Measurements from ENCODE around the gene NRROS. TPM values are rescaled to one million over a fixed set of nuclear protein-coding genes. Genes with fewer than 3 reads are reported as not detected.

NRROS gene
- total and polyA plus RNA-seq, 7 experiments from 2014 or later, result 1.3 to 53.3 (median 11.2) TPM

DNA sequence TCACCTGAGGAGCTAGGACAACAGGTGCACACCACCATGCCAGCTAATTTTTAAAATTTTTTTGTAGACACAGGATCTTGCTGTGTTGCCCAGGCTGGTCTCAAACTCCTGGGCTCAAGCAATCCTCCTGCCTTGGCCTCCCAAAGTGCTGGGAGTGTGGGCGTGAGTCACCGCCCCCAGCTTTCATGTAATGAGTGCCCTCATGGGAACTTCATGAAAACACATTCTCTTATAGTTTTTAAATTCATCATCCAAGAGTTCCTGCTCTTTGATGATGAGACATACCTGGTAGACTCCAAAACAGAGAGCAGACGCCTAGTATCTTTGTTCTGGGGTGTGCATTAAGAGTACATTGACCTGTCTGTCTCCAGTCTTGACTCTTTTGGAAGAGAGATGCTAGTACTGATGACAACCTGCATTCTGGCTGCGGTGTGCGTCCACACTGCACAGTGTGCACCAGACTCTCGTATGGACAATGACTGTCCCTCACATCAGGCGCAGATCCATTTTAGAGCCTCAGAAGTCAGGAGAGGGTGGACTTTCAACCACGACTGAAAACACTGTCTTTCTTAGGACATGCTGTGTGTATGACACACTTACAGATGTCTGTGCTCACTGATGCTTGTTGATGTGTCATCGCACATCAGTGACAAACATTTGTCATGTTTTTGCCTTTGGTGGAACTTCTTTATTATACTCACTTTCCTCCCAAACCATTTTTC, 2.0 kb downstream of the NRROS start:
- no peaks in the 10 kb centered on the region for H3K27me3 ChIP-seq (ENCODE audit: control insufficient read depth in 2 of 2, insufficient read depth in 2 of 2, low read length in 2 of 2)
- Mint-ChIP-seq H3K27me3 (no peaks in the 10 kb centered on the region), H3K4me1 (peaks cover 53 to 91% (median 77%) of the 10 kb centered on the region in 7 donors), H3K4me3 (peak overlapping the region; percentile 75 to 94 (median 92)), H3K27ac (peak overlapping the region; percentile 74 to 95 (median 90)), H3K36me3 (peaks cover 0 to 29% (median 4%) of the 10 kb centered on the region in 5 donors), H3K9me3 (no peaks in the 10 kb centered on the region)
- H3K4me3 ChIP-seq (ENCODE audit: low read length), result peak overlapping the region; percentile 32
- H3K27ac ChIP-seq (ENCODE audit: low read depth, low read length), result peak overlapping the region; percentile 18
- DNase-seq (peak in 2 of 9 donors; percentile 40 to 63), ATAC-seq (peak; percentile 40)
- H3K4me1 ChIP-seq (ENCODE audit: control insufficient read depth in 2 of 2, insufficient read depth in 2 of 2, low read length in 2 of 2), result peaks cover 28 to 36% of the 10 kb centered on the region in 2 donors
- H3K9me3 ChIP-seq (ENCODE audit: control insufficient read depth in 2 of 3, low read length in 3 of 3), result no peaks in the 10 kb centered on the region
- intact Hi-C loops (cut with micrococcal nuclease), result loop anchor here in 1 of 2 donors (2.0 kb wide), 2 partner anchors 43 to 69 kb away; no protein-coding TSS in a partner anchor
- ChIA-PET CTCF (interaction anchor here (0.7 to 4.1 kb wide), 6 partner anchors 9 to 76 kb away, joined by 3 to 37 read pairs (median 4); no protein-coding TSS in a partner anchor), POLR2A (interaction anchor here (0.6 to 7.5 kb wide), 9 partner anchors 12 to 163 kb away, joined by 3 to 70 read pairs (median 5); no protein-coding TSS in a partner anchor)
- no peaks in the 10 kb centered on the region for H3K36me3 ChIP-seq (ENCODE audit: control insufficient read depth in 2 of 3, insufficient read depth in 3 of 3, low read length in 3 of 3)

- H3K4me1 ChIP-seq (ENCODE audit: control insufficient read depth in 2 of 2, insufficient read depth in 2 of 2, low read length in 2 of 2), result peaks cover 28 to 36% of the 10 kb centered on the region in 2 donors
- H3K36me3 ChIP-seq (ENCODE audit: control insufficient read depth in 2 of 3, insufficient read depth in 3 of 3, low read length in 3 of 3), result no peaks in the 10 kb centered on the region
- no peak for DNase-seq
- peak overlapping the region; percentile 58 to 94 (median 92) for H3K4me3 Mint-ChIP-seq
- H3K27me3 Mint-ChIP-seq, result no peaks in the 10 kb centered on the region
- intact Hi-C loops (cut with micrococcal nuclease), result no loop called here
- peak overlapping the region; percentile 18 for H3K27ac ChIP-seq (ENCODE audit: low read depth, low read length)
- H3K4me3 ChIP-seq (ENCODE audit: low read length), result no peak overlapping the region
- H3K27ac Mint-ChIP-seq, result peak overlapping the region; percentile 46 to 95 (median 86)
- peaks cover 54 to 95% (median 82%) of the 10 kb centered on the region in 7 donors for H3K4me1 Mint-ChIP-seq
- ChIA-PET POLR2A (interaction anchor here (0.7 to 7.5 kb wide), 2 partner anchors 13 to 42 kb away, joined by 4 to 70 read pairs; no protein-coding TSS in a partner anchor), CTCF (interaction anchor here (0.7 to 1.3 kb wide), 3 partner anchors 33 to 75 kb away, joined by 3 to 6 read pairs (median 5); no protein-coding TSS in a partner anchor)
- no peaks in the 10 kb centered on the region for H3K9me3 Mint-ChIP-seq
- ATAC-seq, result no peak
- H3K27me3 ChIP-seq (ENCODE audit: control insufficient read depth in 2 of 2, insufficient read depth in 2 of 2, low read length in 2 of 2), result no peaks in the 10 kb centered on the region
- peaks cover 4 to 29% (median 9%) of the 10 kb centered on the region in 5 donors for H3K36me3 Mint-ChIP-seq
- H3K9me3 ChIP-seq (ENCODE audit: control insufficient read depth in 2 of 3, low read length in 3 of 3), result no peaks in the 10 kb centered on the region
These were observed 2.9 kb downstream of the NRROS start for GRCh38 chr3:196642434-196642833.

GRCh38 chr3:196643201-196643749, 3.8 kb downstream of the NRROS start:
- Mint-ChIP-seq H3K27me3 (no peaks in the 10 kb centered on the region), H3K9me3 (no peaks in the 10 kb centered on the region), H3K27ac (peak overlapping the region; percentile 66 to 94 (median 86)), H3K36me3 (peaks cover 4 to 29% (median 10%) of the 10 kb centered on the region in 5 donors), H3K4me3 (peak overlapping the region in 7 of 10 donors; percentile 21 to 80 (median 51)), H3K4me1 (peaks cover 47 to 87% (median 77%) of the 10 kb centered on the region in 7 donors)
- Histone ChIP-seq H3K36me3 (ENCODE audit: control insufficient read depth in 2 of 3, insufficient read depth in 3 of 3, low read length in 3 of 3) (no peaks in the 10 kb centered on the region), H3K4me3 (ENCODE audit: low read length) (no peak overlapping the region), H3K27me3 (ENCODE audit: control insufficient read depth in 2 of 2, insufficient read depth in 2 of 2, low read length in 2 of 2) (no peaks in the 10 kb centered on the region), H3K4me1 (ENCODE audit: control insufficient read depth in 2 of 2, insufficient read depth in 2 of 2, low read length in 2 of 2) (peaks cover 28 to 36% of the 10 kb centered on the region in 2 donors), H3K27ac (ENCODE audit: low read depth, low read length) (peak overlapping the region; percentile 22), H3K9me3 (ENCODE audit: control insufficient read depth in 2 of 3, low read length in 3 of 3) (no peaks in the 10 kb centered on the region)
- intact Hi-C loops (cut with micrococcal nuclease), result no loop called here
- POLR2A ChIA-PET, result interaction anchor here (7.5 kb wide), 1 partner anchor 14 kb away, joined by 70 read pairs; no protein-coding TSS in a partner anchor
- peak in 2 of 9 donors; percentile 27 for DNase-seq
- CTCF ChIA-PET, result no interaction called here
- peak; percentile 73 for ATAC-seq

DNA sequence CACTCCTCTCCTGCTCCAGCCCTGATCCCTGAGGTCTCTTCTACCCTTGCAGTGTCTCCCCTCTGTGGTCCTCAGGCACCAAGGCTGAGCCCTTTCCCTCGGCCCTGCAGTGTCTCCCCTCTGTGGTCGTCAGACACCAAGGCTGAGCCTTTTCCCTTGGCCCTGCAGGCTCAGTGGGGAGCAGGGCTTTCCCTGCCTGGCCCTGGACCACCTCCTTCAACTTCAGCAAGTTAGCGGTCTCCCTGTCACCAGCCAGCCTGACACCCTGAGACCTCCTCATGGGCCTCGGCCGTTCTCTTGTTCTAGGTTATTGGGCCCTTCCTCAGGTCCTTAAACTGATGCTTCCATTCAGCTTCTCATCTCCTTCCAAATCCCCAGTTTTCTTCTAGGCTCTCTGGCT, 4.3 kb downstream of the NRROS start:
- no peaks in the 10 kb centered on the region for H3K36me3 ChIP-seq (ENCODE audit: control insufficient read depth in 2 of 3, insufficient read depth in 3 of 3, low read length in 3 of 3)
- intact Hi-C loops (cut with micrococcal nuclease), result no loop called here
- Mint-ChIP-seq H3K36me3 (peaks cover 4 to 30% (median 10%) of the 10 kb centered on the region in 5 donors), H3K27me3 (no peaks in the 10 kb centered on the region), H3K9me3 (no peaks in the 10 kb centered on the region), H3K4me1 (peaks cover 43 to 84% (median 76%) of the 10 kb centered on the region in 7 donors), H3K4me3 (peak overlapping the region in 7 of 10 donors; percentile 21 to 76 (median 45)), H3K27ac (peak overlapping the region; percentile 66 to 94 (median 86))
- ChIA-PET CTCF (no interaction called here), POLR2A (interaction anchor here (0.8 to 7.5 kb wide), 2 partner anchors 14 to 15 kb away, joined by 3 to 70 read pairs; no protein-coding TSS in a partner anchor)
- ATAC-seq (no peak), DNase-seq (no peak)
- no peak overlapping the region for H3K27ac ChIP-seq (ENCODE audit: low read depth, low read length)
- peaks cover 28 to 32% of the 10 kb centered on the region in 2 donors for H3K4me1 ChIP-seq (ENCODE audit: control insufficient read depth in 2 of 2, insufficient read depth in 2 of 2, low read length in 2 of 2)
- H3K9me3 ChIP-seq (ENCODE audit: control insufficient read depth in 2 of 3, low read length in 3 of 3), result no peaks in the 10 kb centered on the region
- no peak overlapping the region for H3K4me3 ChIP-seq (ENCODE audit: low read length)
- no peaks in the 10 kb centered on the region for H3K27me3 ChIP-seq (ENCODE audit: control insufficient read depth in 2 of 2, insufficient read depth in 2 of 2, low read length in 2 of 2)

DNA sequence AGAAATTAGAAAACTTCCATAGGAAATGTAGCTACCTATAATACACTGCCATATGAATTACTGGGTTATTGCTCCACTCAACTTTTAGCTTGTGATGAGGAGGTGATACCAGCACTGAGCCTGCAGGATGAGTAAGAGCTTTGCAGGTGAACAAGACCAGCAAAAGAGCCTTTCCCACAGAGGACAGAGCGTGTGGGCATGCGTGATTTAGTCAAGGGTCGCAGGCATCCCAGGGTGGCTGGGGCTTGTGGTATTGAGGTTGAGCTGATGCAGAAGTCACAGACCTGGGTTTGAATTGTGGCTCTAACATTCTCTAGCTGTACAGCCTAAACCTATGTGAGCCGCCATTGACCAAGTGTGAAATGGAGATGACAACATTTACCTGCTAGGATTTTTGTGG, 5.6 kb downstream of the NRROS start:
- ATAC-seq (no peak), DNase-seq (no peak)
- no peaks in the 10 kb centered on the region for H3K9me3 ChIP-seq (ENCODE audit: control insufficient read depth in 2 of 3, low read length in 3 of 3)
- peak overlapping the region in 3 of 10 donors; percentile 15 to 35 (median 34) for H3K4me3 Mint-ChIP-seq
- CTCF ChIA-PET, result interaction anchor here (0.5 to 1.4 kb wide), 4 partner anchors 24 to 79 kb away, joined by 3 to 7 read pairs (median 4); no protein-coding TSS in a partner anchor
- H3K4me1 ChIP-seq (ENCODE audit: control insufficient read depth in 2 of 2, insufficient read depth in 2 of 2, low read length in 2 of 2), result peaks cover 25 to 28% of the 10 kb centered on the region in 2 donors
- H3K9me3 Mint-ChIP-seq, result no peaks in the 10 kb centered on the region
- intact Hi-C loops (cut with micrococcal nuclease), result no loop called here
- H3K27ac Mint-ChIP-seq, result peak overlapping the region in 8 of 9 donors; percentile 49 to 90 (median 77)
- peaks cover 40 to 77% (median 69%) of the 10 kb centered on the region in 7 donors for H3K4me1 Mint-ChIP-seq
- no peaks in the 10 kb centered on the region for H3K36me3 ChIP-seq (ENCODE audit: control insufficient read depth in 2 of 3, insufficient read depth in 3 of 3, low read length in 3 of 3)
- peaks cover 4 to 33% (median 10%) of the 10 kb centered on the region in 5 donors for H3K36me3 Mint-ChIP-seq
- H3K4me3 ChIP-seq (ENCODE audit: low read length), result no peak overlapping the region
- no peak overlapping the region for H3K27ac ChIP-seq (ENCODE audit: low read depth, low read length)
- POLR2A ChIA-PET, result interaction anchor here (0.7 to 1.6 kb wide), 2 partner anchors 13 to 30 kb away, joined by 3 to 9 read pairs; no protein-coding TSS in a partner anchor
- H3K27me3 Mint-ChIP-seq, result no peaks in the 10 kb centered on the region
- H3K27me3 ChIP-seq (ENCODE audit: control insufficient read depth in 2 of 2, insufficient read depth in 2 of 2, low read length in 2 of 2), result no peaks in the 10 kb centered on the region

- H3K36me3 Mint-ChIP-seq, result peaks cover 4 to 35% (median 10%) of the 10 kb centered on the region in 5 donors
- peaks cover 23 to 28% of the 10 kb centered on the region in 2 donors for H3K4me1 ChIP-seq (ENCODE audit: control insufficient read depth in 2 of 2, insufficient read depth in 2 of 2, low read length in 2 of 2)
- peak overlapping the region in 1 of 10 donors; percentile 30 for H3K4me3 Mint-ChIP-seq
- CTCF ChIA-PET, result interaction anchor here (1.4 kb wide), 1 partner anchor 39 kb away, joined by 7 read pairs; no protein-coding TSS in a partner anchor
- H3K27ac ChIP-seq (ENCODE audit: low read depth, low read length), result no peak overlapping the region
- no peaks in the 10 kb centered on the region for H3K9me3 ChIP-seq (ENCODE audit: control insufficient read depth in 2 of 3, low read length in 3 of 3)
- H3K4me3 ChIP-seq (ENCODE audit: low read length), result no peak overlapping the region
- no peaks in the 10 kb centered on the region for H3K27me3 ChIP-seq (ENCODE audit: control insufficient read depth in 2 of 2, insufficient read depth in 2 of 2, low read length in 2 of 2)
- DNase-seq, result no peak
- H3K4me1 Mint-ChIP-seq, result peaks cover 41 to 74% (median 69%) of the 10 kb centered on the region in 7 donors
- peak overlapping the region in 5 of 9 donors; percentile 26 to 90 (median 86) for H3K27ac Mint-ChIP-seq
- H3K27me3 Mint-ChIP-seq, result no peaks in the 10 kb centered on the region
- ATAC-seq, result no peak
- intact Hi-C loops (cut with micrococcal nuclease), result no loop called here
- H3K36me3 ChIP-seq (ENCODE audit: control insufficient read depth in 2 of 3, insufficient read depth in 3 of 3, low read length in 3 of 3), result no peaks in the 10 kb centered on the region
- POLR2A ChIA-PET, result interaction anchor here (1.6 kb wide), 1 partner anchor 14 kb away, joined by 9 read pairs; no protein-coding TSS in a partner anchor
- no peaks in the 10 kb centered on the region for H3K9me3 Mint-ChIP-seq
These were observed 6.6 kb downstream of the NRROS start for GRCh38 chr3:196645897-196646665.
